ENCODE measurements around the gene GNLY. TPM values are rescaled to one million over a fixed set of nuclear protein-coding genes. Genes with fewer than 3 reads are reported as not detected.

GNLY gene
- polyA plus RNA-seq, 3 donors = 1.2 to 4.7 (median 2.3) TPM

- no peak overlapping the region for H3K27ac ChIP-seq (ENCODE audit: low read depth, low read length)
- 73 to 78% (median 73%) methylated on average over 15 of the region's 15 CpGs for whole genome bisulfite sequencing, 3 donors
These were observed 23.3 kb downstream of the GNLY start for GRCh38 chr2:85717308-85718008.

- 74 to 86% (median 75%) methylated on average over 7 of the region's 7 CpGs for WGBS, 3 donors
These were observed 23.8 kb downstream of the GNLY start for GRCh38 chr2:85718009-85718391.

GRCh38 chr2:85718885-85719492 lies 24.8 kb downstream of the GNLY start:
- no peak overlapping the region for H3K27ac ChIP-seq (ENCODE audit: low read depth, low read length)
- 56 to 92% (median 85%) methylated on average over 10 of the region's 10 CpGs for WGBS, 3 donors

More at GRCh38 chr2:85718009-85718391, 23.8 kb downstream of the GNLY start:
- H3K27ac ChIP-seq (ENCODE audit: low read depth, low read length) = no peak overlapping the region

DNA sequence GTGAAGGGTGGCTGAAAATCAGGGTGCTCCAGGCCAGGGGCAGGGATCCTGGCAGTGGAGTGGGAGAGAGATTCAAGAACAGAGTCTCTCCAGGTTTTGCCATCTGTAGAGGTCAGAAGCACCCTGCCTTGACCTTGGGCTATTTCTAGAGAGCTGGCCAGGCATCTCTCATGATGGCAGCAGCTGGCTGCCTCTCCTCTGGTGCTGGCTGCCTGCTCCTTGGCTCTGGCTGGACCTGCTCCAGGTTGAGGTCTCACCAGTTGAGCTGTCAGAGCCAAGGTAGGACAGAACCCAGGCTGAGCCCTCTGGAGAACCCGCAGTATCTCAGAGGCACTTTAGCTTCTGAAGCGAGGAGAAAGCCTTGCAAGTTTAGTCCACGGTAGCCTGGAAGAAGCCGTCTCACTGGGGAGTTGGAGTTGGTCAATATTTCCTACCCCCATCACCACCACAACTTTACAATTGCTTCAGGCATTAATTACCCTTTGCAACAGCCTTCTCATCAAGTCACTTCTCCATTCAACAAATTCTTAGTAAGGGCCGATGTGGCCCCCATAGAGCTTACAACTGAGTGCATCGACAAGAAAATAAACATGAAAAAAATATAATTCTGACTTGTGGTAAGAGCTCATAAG lies 25.6 kb downstream of the GNLY start:
- 58 to 87% (median 71%) methylated on average over 6 of the region's 6 CpGs for WGBS, 3 donors
- no peak overlapping the region for H3K27ac ChIP-seq (ENCODE audit: low read depth, low read length)

- 84 to 96% (median 93%) methylated on average over 1 of the region's 1 CpG for WGBS, 3 donors
These were observed 26.4 kb downstream of the GNLY start for GRCh38 chr2:85720533-85720932.

DNA sequence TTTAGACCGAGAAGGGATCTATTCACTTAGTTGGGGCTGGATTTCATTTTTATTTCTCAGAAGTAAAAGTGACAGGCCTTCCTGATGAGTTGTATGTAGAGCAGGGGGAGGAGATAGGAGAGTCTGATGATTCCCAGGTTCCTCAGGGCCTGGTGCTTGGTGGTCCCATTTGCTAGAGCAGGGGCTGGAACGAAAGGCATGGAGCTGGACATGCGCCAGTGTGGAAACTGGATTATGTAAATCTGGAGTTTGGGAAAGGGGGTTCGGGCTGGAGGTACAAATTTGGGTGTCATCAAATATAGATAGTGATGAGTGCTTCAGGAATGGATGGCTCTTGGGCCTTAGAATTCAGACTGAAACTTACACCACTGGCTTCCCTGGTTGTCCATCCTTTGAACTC lies 27.5 kb downstream of the GNLY start:
- 87 to 91% (median 89%) methylated on average over 4 of the region's 4 CpGs for WGBS, 3 donors
- H3K27ac ChIP-seq (ENCODE audit: low read depth, low read length) = no peak overlapping the region

More at GRCh38 chr2:85720533-85720932, 26.4 kb downstream of the GNLY start:
- H3K27ac ChIP-seq (ENCODE audit: low read depth, low read length) = no peak overlapping the region

- 87 to 90% (median 90%) methylated on average over 6 of the region's 6 CpGs for WGBS, 3 donors
- H3K27ac ChIP-seq (ENCODE audit: low read depth, low read length) = no peak overlapping the region
These were observed 28.4 kb downstream of the GNLY start for GRCh38 chr2:85722519-85722918.

- no peak overlapping the region for H3K27ac ChIP-seq (ENCODE audit: low read depth, low read length)
- WGBS, 3 donors = 93 to 100% (median 98%) methylated on average over 2 of the region's 2 CpGs
These were observed 29.7 kb downstream of the GNLY start for GRCh38 chr2:85723707-85724360.

GRCh38 chr2:85724731-85725181 lies 30.6 kb downstream of the GNLY start:
- no peak overlapping the region for H3K27ac ChIP-seq (ENCODE audit: low read depth, low read length)
- WGBS, 3 donors = 73 to 87% (median 79%) methylated on average over 5 of the region's 5 CpGs

- 56 to 58% (median 56%) methylated on average over 2 of the region's 2 CpGs for WGBS, 3 donors
- no peak overlapping the region for H3K27ac ChIP-seq (ENCODE audit: low read depth, low read length)
These were observed 31.3 kb downstream of the GNLY start for GRCh38 chr2:85725451-85725850.

GRCh38 chr2:85727798-85728197 lies 33.6 kb downstream of the GNLY start:
- 72 to 78% (median 72%) methylated on average over 10 of the region's 10 CpGs for WGBS, 3 donors
- H3K27ac ChIP-seq (ENCODE audit: low read depth, low read length) = no peak overlapping the region

GRCh38 chr2:85728342-85728741 lies 34.2 kb downstream of the GNLY start:
- H3K27ac ChIP-seq (ENCODE audit: low read depth, low read length) = no peak overlapping the region
- 38 to 59% (median 47%) methylated on average over 5 of the region's 5 CpGs for WGBS, 3 donors

GRCh38 chr2:85728883-85729824 lies 35.0 kb downstream of the GNLY start:
- no peak overlapping the region for H3K27ac ChIP-seq (ENCODE audit: low read depth, low read length)
- 35% methylated on average over 26 of the region's 26 CpGs for WGBS, 3 donors

- WGBS, 3 donors = 85 to 91% (median 85%) methylated on average over 10 of the region's 10 CpGs
- H3K27ac ChIP-seq (ENCODE audit: low read depth, low read length) = no peak overlapping the region
These were observed 35.8 kb downstream of the GNLY start for GRCh38 chr2:85729825-85730510.

DNA sequence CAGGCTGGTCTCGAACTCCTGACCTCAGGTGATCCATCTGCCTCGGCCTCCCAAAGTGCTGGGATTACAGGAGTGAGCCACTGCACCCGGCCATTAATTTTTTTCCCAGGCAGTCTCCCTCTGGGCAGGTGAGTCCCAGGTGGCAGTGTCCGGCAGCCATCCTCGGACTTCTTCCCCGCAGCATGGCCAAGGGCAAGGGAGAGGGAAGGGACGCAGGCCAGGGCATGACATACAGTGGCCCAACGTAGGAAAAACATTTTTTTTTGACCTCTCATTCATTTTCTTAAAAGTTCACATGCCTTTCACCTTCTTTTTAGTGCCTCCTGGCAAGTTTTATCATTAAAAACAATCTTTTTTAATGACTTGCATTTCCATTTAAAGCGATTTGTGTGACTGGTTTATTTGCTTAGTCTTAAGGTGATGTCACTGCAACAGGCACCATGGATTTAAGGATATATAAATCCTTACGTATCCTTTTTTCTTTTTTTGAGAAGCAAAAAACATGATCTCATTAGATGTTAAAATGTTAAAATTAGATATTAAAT lies 36.6 kb downstream of the GNLY start:
- no peak overlapping the region for H3K27ac ChIP-seq (ENCODE audit: low read depth, low read length)
- WGBS, 3 donors = 80 to 90% (median 81%) methylated on average over 10 of the region's 10 CpGs

DNA sequence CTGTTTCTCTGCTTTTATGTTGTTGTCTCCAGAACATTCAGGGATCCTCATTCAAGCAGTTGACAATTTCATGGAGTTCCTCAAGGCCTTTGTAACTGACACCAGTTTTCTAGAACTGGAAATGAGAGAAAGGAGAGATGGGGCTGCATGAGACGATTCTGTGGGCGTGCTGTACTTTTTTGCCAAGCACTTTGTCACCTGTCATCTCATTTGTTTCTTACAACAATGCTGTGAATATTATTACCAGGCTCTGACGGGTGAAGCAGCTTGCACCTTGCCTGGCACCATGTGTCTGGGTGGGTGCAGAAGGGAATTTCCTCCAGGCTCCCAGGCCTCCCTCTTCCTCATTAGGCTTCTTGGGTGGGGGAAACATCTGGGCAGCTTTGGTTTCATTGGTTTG lies 37.4 kb downstream of the GNLY start:
- no peak overlapping the region for H3K27ac ChIP-seq (ENCODE audit: low read depth, low read length)
- 72 to 80% (median 77%) methylated on average over 3 of the region's 3 CpGs for WGBS, 3 donors

- 77 to 87% (median 83%) methylated on average over 2 of the region's 2 CpGs for WGBS, 3 donors
- H3K27ac ChIP-seq (ENCODE audit: low read depth, low read length) = no peak overlapping the region
These were observed 38.4 kb downstream of the GNLY start for GRCh38 chr2:85732467-85733120.

Measured in adipose tissue (tissue), 3 donors.